GM19240 (cell line): ENCODE measurements around the gene AAK1.

Source experiments
- DNase-seq: peaks from one replicate; pipeline ENCODE4 v3.0.0; 2011; ENCODE audit warnings: low spot score; ENCODE audit not compliant: insufficient read length

AAK1 gene

GRCh38 chr2:69603146-69603743 is 40.3 kb downstream of the AAK1 start:
- DNase-seq: no peak

- no peak for DNase-seq
Observed at GRCh38 chr2:69601179-69601612, 42.3 kb downstream of the AAK1 start.

- no peak for DNase-seq
Observed at GRCh38 chr2:69600425-69600824, 43.1 kb downstream of the AAK1 start.

- DNase-seq: no peak
Observed at GRCh38 chr2:69597843-69598610, 45.5 kb downstream of the AAK1 start.

GRCh38 chr2:69597105-69597504 is 46.4 kb downstream of the AAK1 start:
- DNase-seq: no peak

GRCh38 chr2:69594341-69594740 is 49.2 kb downstream of the AAK1 start:
- DNase-seq: no peak

GRCh38 chr2:69592511-69592910 is 51.0 kb downstream of the AAK1 start:
- no peak for DNase-seq

GRCh38 chr2:69589973-69590652 is 53.4 kb downstream of the AAK1 start:
- DNase-seq: no peak

- DNase-seq: no peak
Observed at GRCh38 chr2:69588945-69589344, 54.6 kb downstream of the AAK1 start.

- DNase-seq: no peak
Observed at GRCh38 chr2:69588403-69588802, 55.1 kb downstream of the AAK1 start.

- DNase-seq: no peak
Observed at GRCh38 chr2:69585855-69586555, 57.5 kb downstream of the AAK1 start.

- DNase-seq: no peak
Observed at GRCh38 chr2:69584127-69584889, 59.2 kb downstream of the AAK1 start.

GRCh38 chr2:69583321-69583833 is 60.2 kb downstream of the AAK1 start:
- no peak for DNase-seq

GRCh38 chr2:69582582-69583176 is 60.9 kb downstream of the AAK1 start:
- DNase-seq: no peak

GRCh38 chr2:69581774-69582581 is 61.6 kb downstream of the AAK1 start:
- DNase-seq: no peak

GRCh38 chr2:69580486-69580885 is 63.1 kb downstream of the AAK1 start:
- no peak for DNase-seq

- DNase-seq: no peak
Observed at GRCh38 chr2:69579536-69579935, 64.0 kb downstream of the AAK1 start.

GRCh38 chr2:69578198-69578540 is 65.4 kb downstream of the AAK1 start:
- DNase-seq: no peak

- no peak for DNase-seq
Observed at GRCh38 chr2:69577467-69578197, 65.9 kb downstream of the AAK1 start.
